SK-N-SH (cell line): ENCODE data around the gene RNF138. TPM values are rescaled to one million over a fixed set of nuclear protein-coding genes. Genes with fewer than 3 reads are reported as not detected.

Source experiments
- CTCF ChIA-PET: fragments of 300-600, 350-600 bp; formaldehyde crosslinking; extraction: SDS; loops from one replicate; lab custom pipeline; 2021; lab: Yijun Ruan, JAX
- POLR2A ChIA-PET: fragments of 350-600 bp; sonication (Branson Sonifier 250); formaldehyde crosslinking; extraction: SDS; loops from one replicate; lab custom pipeline; 2020; ENCODE audit warnings: antibody characterized with exemption, inconsistent platforms; lab: Yijun Ruan, JAX
- DNase-seq: peaks from one replicate; pipeline ENCODE4 v3.0.0; 2012
- H2AFZ ChIP-seq: fragments of 200-600 bp; sonication (generic); 2 replicates; pipeline ENCODE4 v1.8.1; 2016; ENCODE audit warnings: antibody characterized with exemption, mild to moderate bottlenecking, low read depth
- H3F3A ChIP-seq: fragments of 200-600 bp; sonication (generic); replicated peaks from 2 replicates; pipeline ENCODE3; 2016; ENCODE audit warnings: antibody characterized with exemption, mild to moderate bottlenecking; ENCODE audit not compliant: insufficient read depth
- H3K27ac ChIP-seq, 2 experiments: fragments of 200-500 bp in 1 of 2; fragments of 200-600 bp in 1 of 2; sonication (Bioruptor generic) in 1 of 2; sonication (generic), shearing (Covaris generic) in 1 of 2; 2 replicates each; pipeline versions ENCODE4 v1.5.1 to v1.6.1; 2014 to 2016; ENCODE audit warnings: low read depth in 2 of 2, inconsistent platforms in 1 of 2, low read length in 1 of 2, mild to moderate bottlenecking in 1 of 2, mixed read lengths in 1 of 2
- H3K27me3 ChIP-seq: fragments of 200-600 bp; sonication (generic), shearing (Covaris generic); 2 replicates; pipeline ENCODE4 v1.6.1; 2016; ENCODE audit warnings: mixed run types; ENCODE audit not compliant: insufficient read depth
- H3K36me3 ChIP-seq, 2 experiments: fragments of 200-500 bp in 1 of 2; fragments of 200-600 bp in 1 of 2; sonication (Bioruptor generic) in 1 of 2; sonication (generic) in 1 of 2; replicated peaks in 1 of 2; 2 replicates each; pipeline versions ENCODE3 to v1.5.1; 2014 to 2016; ENCODE audit warnings: low read length in 1 of 2, mild to moderate bottlenecking in 1 of 2; ENCODE audit not compliant: insufficient read depth in 2 of 2, control insufficient read depth in 1 of 2
- H3K4me1 ChIP-seq, 2 experiments: fragments of 200-500 bp in 1 of 2; fragments of 200-600 bp in 1 of 2; sonication (Bioruptor generic) in 1 of 2; sonication (generic), shearing (Covaris generic) in 1 of 2; 2 replicates each; pipeline versions ENCODE4 v1.5.1 to v1.6.1; 2014 to 2016; ENCODE audit warnings: low read depth in 1 of 2, low read length in 1 of 2, mixed run types in 1 of 2; ENCODE audit not compliant: insufficient read depth in 2 of 2, control insufficient read depth in 1 of 2
- H3K4me2 ChIP-seq: fragments of 200-600 bp; sonication (generic), shearing (Covaris generic); 2 replicates; pipeline ENCODE4 v1.6.1; 2017; ENCODE audit warnings: mixed run types
- H3K4me3 ChIP-seq, 2 experiments: fragments of 200-500 bp in 1 of 2; fragments of 200-600 bp in 1 of 2; sonication (Bioruptor generic) in 1 of 2; sonication (generic), shearing (Covaris generic) in 1 of 2; 2 replicates each; pipeline versions ENCODE4 v1.5.1 to v1.8.1; 2014 to 2016; ENCODE audit warnings: low read depth in 2 of 2, inconsistent platforms in 1 of 2, low read length in 1 of 2, mild to moderate bottlenecking in 1 of 2, mixed read lengths in 1 of 2, moderate library complexity in 1 of 2
- H3K79me2 ChIP-seq: fragments of 200-600 bp; sonication (generic); 2 replicates; pipeline ENCODE4 v1.8.1; 2017; ENCODE audit warnings: mild to moderate bottlenecking; ENCODE audit not compliant: insufficient read depth
- H3K9ac ChIP-seq: fragments of 200-600 bp; sonication (generic); 2 replicates; pipeline ENCODE4 v1.6.1; 2017; ENCODE audit warnings: mixed run types
- H3K9me2 ChIP-seq: fragments of 200-600 bp; sonication (generic); 2 replicates; pipeline ENCODE4 v1.6.1; 2017; ENCODE audit warnings: mixed run types
- H3K9me3 ChIP-seq: fragments of 200-600 bp; sonication (generic); 2 replicates; pipeline ENCODE4 v1.6.1; 2017; ENCODE audit warnings: mixed run types, mild to moderate bottlenecking, moderate library complexity
- H4K20me1 ChIP-seq: fragments of 200-600 bp; sonication (generic); 2 replicates; pipeline ENCODE4 v1.6.1; 2017; ENCODE audit warnings: mild to moderate bottlenecking, mixed run types; ENCODE audit not compliant: insufficient read depth
- CHD2 ChIP-seq: fragments of 150-350 bp; IDR thresholded peaks from 2 replicates; pipeline ENCODE4 v1.6.1; 2018; ENCODE audit warnings: low read length; ENCODE audit not compliant: partially characterized antibody
- EP300 ChIP-seq, 2 experiments: IDR thresholded peaks; 2 replicates each; pipeline versions ENCODE4 v1.4.0 to v1.6.1; 2012; ENCODE audit warnings: borderline replicate concordance in 1 of 2, low read depth in 1 of 2, low read length in 1 of 2
- FOSL2 ChIP-seq: IDR thresholded peaks from 2 replicates; pipeline ENCODE4 v1.4.0; 2012; ENCODE audit warnings: low read depth, mild to moderate bottlenecking, moderate library complexity, borderline replicate concordance
- FOXJ3 ChIP-seq: sonication (generic); formaldehyde crosslinking; IDR thresholded peaks from 2 replicates; pipeline ENCODE4 v1.5.1; 2020; ENCODE audit warnings: mild to moderate bottlenecking, missing genetic modification reagents
- GABPA ChIP-seq: IDR thresholded peaks from 2 replicates; pipeline ENCODE4 v1.4.0; 2012; ENCODE audit warnings: low read depth, mild to moderate bottlenecking
- GATA2 ChIP-seq: sonication (generic); formaldehyde crosslinking; IDR thresholded peaks from 2 replicates; pipeline ENCODE4 v1.5.0; 2020; ENCODE audit warnings: mild to moderate bottlenecking, missing genetic modification reagents
- NRF1 ChIP-seq: IDR thresholded peaks from 2 replicates; pipeline ENCODE4 v1.6.1; 2012; ENCODE audit warnings: low read depth, mild to moderate bottlenecking, low read length
- POLR2AphosphoS5 ChIP-seq: IDR thresholded peaks from 2 replicates; pipeline ENCODE4 v1.6.1; 2012; ENCODE audit warnings: low read depth, low read length
- RAD21 ChIP-seq: IDR thresholded peaks from 2 replicates; pipeline ENCODE4 v1.6.1; 2012; ENCODE audit warnings: mild to moderate bottlenecking, low read length
- SIN3A ChIP-seq: IDR thresholded peaks from 2 replicates; pipeline ENCODE4 v1.6.1; 2012; ENCODE audit warnings: low read depth, mild to moderate bottlenecking, low read length, moderate library complexity, borderline replicate concordance
- SMC3 ChIP-seq: IDR thresholded peaks from 2 replicates; pipeline ENCODE4 v1.6.1; 2012; ENCODE audit warnings: low read depth, low read length, improper control_type of control experiment
- TAF1 ChIP-seq: IDR thresholded peaks from 2 replicates; pipeline ENCODE4 v1.6.1; 2012; ENCODE audit warnings: low read depth, mild to moderate bottlenecking, low read length, moderate library complexity, borderline replicate concordance
- YY1 ChIP-seq: IDR thresholded peaks from 2 replicates; pipeline ENCODE4 v1.4.0; 2012; ENCODE audit warnings: low read depth, mild to moderate bottlenecking
- WGBS: methylation state at CpG from one replicate; pipeline ENCODE4 v1.1.6; 2017; ENCODE audit warnings: low lambda C conversion rate; 5-methylcytosine and 5-hydroxymethylcytosine counted together
- polyA plus RNA-seq, 3 experiments: library from polyadenylated mRNA; depleted of rRNA; stranded (reverse); fragments of >200 nt; gene quantifications; 2 replicates each; pipeline ENCODE4 v1.2.3, GENCODE V29; 2012
- TF ChIP-seq, protein P1 (sequence below): IDR thresholded peaks from 2 replicates; pipeline ENCODE4 v1.4.0; 2012; ENCODE audit warnings: low read depth, borderline replicate concordance
- TF ChIP-seq, protein P2 (sequence below): IDR thresholded peaks from 2 replicates; pipeline ENCODE4 v1.6.1; 2012; ENCODE audit warnings: mild to moderate bottlenecking, low read depth, low read length, moderate library complexity
- TF ChIP-seq, protein P3 (sequence below): fragments of 150-350 bp; IDR thresholded peaks from 2 replicates; pipeline ENCODE4 v1.6.1; 2017; ENCODE audit warnings: antibody characterized with exemption, low read length, low read depth, borderline replicate concordance
- TF ChIP-seq, protein P4 (sequence below): IDR thresholded peaks from 2 replicates; pipeline ENCODE4 v1.4.0; 2012; ENCODE audit warnings: low read depth, borderline replicate concordance
- TF ChIP-seq, protein P5 (sequence below): IDR thresholded peaks from 2 replicates; pipeline ENCODE4; 2012
- TF ChIP-seq, protein P6 (sequence below): fragments of 200-600 bp; sonication (generic); IDR thresholded peaks from 2 replicates; pipeline ENCODE4 v1.6.1; 2017; ENCODE audit warnings: antibody characterized with exemption, mild to moderate bottlenecking, moderate library complexity

RNF138 gene
- polyA plus RNA-seq, 1 of the 3 experiments (the other 2 are of a cell fraction) = 22.3 TPM

DNA sequence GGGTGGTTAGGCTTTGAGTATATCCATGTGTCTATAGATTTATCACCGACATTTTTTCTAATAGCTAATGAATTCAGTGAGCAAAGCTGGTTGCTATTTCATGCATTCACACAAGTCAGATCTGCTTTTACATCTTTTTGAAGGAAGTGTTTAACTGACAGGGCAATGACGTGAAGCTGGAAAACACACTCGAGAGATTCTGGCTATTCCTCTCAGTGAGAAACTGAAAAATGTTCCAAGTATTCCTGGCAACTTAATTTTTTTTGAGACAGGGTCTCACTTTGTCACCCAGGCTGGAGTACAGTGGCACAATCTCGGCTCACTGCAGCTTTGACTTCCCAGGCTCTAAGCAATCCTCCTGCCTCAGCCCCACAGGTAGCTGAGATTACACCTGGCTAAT is 21.2 kb downstream of the RNF138 start:
- ChIA-PET CTCF (interaction anchor here (1.0 kb wide), 1 partner anchor 45 kb away, joined by 4 read pairs; no protein-coding TSS in a partner anchor), POLR2A (no interaction called here)
- Histone ChIP-seq H2AFZ (no peak overlapping the region), H3F3A (no peaks in the 10 kb centered on the region), H3K9me3 (no peaks in the 10 kb centered on the region), H3K36me3 (peaks cover 11 to 21% of the 10 kb centered on the region in 2 experiments), H3K27me3 (no peaks in the 10 kb centered on the region), H3K9me2 (no peaks in the 10 kb centered on the region), H3K4me3 (no peak overlapping the region), H3K4me2 (no peak overlapping the region), H4K20me1 (peaks cover 22% of the 10 kb centered on the region), H3K79me2 (peaks cover 80% of the 10 kb centered on the region), H3K27ac (no peak overlapping the region), H3K9ac (no peak overlapping the region), H3K4me1 (no peaks in the 10 kb centered on the region)
- DNase-seq = no peak
- TF ChIP-seq EP300 (IDR thresholded peaks at IDR 0.05; ENCODE audit: borderline replicate concordance in 1 of 2, low read depth in 1 of 2, low read length in 1 of 2) (no peak), FOXJ3 (CRISPR knock-in tag) (no peak), POLR2AphosphoS5 (no peak), NRF1 (no peak), SMC3 (no peak), CHD2 (no peak), FOSL2 (no peak), RAD21 (no peak), SIN3A (no peak), GATA2 (no peak), TAF1 (no peak), YY1 (no peak), GABPA (no peak)
- TF ChIP-seq, protein P1, sequence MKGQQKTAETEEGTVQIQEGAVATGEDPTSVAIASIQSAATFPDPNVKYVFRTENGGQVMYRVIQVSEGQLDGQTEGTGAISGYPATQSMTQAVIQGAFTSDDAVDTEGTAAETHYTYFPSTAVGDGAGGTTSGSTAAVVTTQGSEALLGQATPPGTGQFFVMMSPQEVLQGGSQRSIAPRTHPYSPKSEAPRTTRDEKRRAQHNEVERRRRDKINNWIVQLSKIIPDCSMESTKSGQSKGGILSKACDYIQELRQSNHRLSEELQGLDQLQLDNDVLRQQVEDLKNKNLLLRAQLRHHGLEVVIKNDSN = no peak
- TF ChIP-seq, protein P2, sequence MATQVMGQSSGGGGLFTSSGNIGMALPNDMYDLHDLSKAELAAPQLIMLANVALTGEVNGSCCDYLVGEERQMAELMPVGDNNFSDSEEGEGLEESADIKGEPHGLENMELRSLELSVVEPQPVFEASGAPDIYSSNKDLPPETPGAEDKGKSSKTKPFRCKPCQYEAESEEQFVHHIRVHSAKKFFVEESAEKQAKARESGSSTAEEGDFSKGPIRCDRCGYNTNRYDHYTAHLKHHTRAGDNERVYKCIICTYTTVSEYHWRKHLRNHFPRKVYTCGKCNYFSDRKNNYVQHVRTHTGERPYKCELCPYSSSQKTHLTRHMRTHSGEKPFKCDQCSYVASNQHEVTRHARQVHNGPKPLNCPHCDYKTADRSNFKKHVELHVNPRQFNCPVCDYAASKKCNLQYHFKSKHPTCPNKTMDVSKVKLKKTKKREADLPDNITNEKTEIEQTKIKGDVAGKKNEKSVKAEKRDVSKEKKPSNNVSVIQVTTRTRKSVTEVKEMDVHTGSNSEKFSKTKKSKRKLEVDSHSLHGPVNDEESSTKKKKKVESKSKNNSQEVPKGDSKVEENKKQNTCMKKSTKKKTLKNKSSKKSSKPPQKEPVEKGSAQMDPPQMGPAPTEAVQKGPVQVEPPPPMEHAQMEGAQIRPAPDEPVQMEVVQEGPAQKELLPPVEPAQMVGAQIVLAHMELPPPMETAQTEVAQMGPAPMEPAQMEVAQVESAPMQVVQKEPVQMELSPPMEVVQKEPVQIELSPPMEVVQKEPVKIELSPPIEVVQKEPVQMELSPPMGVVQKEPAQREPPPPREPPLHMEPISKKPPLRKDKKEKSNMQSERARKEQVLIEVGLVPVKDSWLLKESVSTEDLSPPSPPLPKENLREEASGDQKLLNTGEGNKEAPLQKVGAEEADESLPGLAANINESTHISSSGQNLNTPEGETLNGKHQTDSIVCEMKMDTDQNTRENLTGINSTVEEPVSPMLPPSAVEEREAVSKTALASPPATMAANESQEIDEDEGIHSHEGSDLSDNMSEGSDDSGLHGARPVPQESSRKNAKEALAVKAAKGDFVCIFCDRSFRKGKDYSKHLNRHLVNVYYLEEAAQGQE = no peak
- TF ChIP-seq, protein P3, sequence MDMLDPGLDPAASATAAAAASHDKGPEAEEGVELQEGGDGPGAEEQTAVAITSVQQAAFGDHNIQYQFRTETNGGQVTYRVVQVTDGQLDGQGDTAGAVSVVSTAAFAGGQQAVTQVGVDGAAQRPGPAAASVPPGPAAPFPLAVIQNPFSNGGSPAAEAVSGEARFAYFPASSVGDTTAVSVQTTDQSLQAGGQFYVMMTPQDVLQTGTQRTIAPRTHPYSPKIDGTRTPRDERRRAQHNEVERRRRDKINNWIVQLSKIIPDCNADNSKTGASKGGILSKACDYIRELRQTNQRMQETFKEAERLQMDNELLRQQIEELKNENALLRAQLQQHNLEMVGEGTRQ = no peak
- TF ChIP-seq, protein P4, sequence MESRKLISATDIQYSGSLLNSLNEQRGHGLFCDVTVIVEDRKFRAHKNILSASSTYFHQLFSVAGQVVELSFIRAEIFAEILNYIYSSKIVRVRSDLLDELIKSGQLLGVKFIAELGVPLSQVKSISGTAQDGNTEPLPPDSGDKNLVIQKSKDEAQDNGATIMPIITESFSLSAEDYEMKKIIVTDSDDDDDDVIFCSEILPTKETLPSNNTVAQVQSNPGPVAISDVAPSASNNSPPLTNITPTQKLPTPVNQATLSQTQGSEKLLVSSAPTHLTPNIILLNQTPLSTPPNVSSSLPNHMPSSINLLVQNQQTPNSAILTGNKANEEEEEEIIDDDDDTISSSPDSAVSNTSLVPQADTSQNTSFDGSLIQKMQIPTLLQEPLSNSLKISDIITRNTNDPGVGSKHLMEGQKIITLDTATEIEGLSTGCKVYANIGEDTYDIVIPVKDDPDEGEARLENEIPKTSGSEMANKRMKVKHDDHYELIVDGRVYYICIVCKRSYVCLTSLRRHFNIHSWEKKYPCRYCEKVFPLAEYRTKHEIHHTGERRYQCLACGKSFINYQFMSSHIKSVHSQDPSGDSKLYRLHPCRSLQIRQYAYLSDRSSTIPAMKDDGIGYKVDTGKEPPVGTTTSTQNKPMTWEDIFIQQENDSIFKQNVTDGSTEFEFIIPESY = no peak
- TF ChIP-seq, protein P5, sequence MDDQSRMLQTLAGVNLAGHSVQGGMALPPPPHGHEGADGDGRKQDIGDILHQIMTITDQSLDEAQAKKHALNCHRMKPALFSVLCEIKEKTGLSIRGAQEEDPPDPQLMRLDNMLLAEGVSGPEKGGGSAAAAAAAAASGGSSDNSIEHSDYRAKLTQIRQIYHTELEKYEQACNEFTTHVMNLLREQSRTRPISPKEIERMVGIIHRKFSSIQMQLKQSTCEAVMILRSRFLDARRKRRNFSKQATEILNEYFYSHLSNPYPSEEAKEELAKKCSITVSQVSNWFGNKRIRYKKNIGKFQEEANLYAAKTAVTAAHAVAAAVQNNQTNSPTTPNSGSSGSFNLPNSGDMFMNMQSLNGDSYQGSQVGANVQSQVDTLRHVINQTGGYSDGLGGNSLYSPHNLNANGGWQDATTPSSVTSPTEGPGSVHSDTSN = no peak
- TF ChIP-seq, protein P6, sequence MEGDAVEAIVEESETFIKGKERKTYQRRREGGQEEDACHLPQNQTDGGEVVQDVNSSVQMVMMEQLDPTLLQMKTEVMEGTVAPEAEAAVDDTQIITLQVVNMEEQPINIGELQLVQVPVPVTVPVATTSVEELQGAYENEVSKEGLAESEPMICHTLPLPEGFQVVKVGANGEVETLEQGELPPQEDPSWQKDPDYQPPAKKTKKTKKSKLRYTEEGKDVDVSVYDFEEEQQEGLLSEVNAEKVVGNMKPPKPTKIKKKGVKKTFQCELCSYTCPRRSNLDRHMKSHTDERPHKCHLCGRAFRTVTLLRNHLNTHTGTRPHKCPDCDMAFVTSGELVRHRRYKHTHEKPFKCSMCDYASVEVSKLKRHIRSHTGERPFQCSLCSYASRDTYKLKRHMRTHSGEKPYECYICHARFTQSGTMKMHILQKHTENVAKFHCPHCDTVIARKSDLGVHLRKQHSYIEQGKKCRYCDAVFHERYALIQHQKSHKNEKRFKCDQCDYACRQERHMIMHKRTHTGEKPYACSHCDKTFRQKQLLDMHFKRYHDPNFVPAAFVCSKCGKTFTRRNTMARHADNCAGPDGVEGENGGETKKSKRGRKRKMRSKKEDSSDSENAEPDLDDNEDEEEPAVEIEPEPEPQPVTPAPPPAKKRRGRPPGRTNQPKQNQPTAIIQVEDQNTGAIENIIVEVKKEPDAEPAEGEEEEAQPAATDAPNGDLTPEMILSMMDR = no peak
- 97% methylated on average over 4 of the region's 4 CpGs for WGBS
